HG03342 (cell line): Measurements from ENCODE around the gene TNNT1.

Experiments
- ATAC-seq: cut with Tn5 transposase; IDR thresholded peaks from one replicate; pipeline ENCODE4 v1.9.1; 2021; ENCODE audit warnings: mild to moderate bottlenecking, moderate library complexity; ENCODE audit not compliant: unreplicated experiment

Gene TNNT1

DNA sequence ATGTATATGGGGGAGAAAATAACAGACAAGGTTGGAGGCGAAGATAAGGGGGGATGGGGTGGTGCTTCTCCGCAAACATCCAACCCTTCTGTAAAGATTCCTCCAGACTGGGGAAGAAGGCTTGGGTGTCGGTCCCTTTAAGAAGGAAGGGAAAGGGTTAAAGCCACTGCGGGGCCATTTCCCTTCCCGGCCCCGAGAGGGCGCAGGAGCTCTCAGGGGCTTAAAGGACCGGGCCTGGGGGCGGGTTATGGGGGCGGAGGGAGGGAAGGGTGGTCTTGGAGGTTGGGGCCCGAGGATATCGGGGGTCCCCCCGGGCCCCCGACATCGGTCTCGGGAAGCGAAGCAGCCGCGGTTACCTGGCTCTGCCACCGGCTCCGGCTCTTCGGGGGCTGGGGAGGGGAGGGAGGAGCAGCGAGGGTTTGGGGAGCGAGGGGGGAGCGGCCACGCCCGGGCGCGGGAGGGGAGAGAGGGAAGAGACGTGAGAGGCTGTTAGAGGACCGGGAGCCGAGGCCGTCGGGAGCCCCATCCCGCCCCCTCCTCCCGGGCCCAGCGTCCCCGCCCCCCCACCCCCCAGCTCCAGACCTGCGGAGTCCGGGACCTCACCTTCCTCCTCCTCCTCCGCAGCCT lies 2.8 kb downstream of the TNNT1 start:
- no peak for ATAC-seq

DNA sequence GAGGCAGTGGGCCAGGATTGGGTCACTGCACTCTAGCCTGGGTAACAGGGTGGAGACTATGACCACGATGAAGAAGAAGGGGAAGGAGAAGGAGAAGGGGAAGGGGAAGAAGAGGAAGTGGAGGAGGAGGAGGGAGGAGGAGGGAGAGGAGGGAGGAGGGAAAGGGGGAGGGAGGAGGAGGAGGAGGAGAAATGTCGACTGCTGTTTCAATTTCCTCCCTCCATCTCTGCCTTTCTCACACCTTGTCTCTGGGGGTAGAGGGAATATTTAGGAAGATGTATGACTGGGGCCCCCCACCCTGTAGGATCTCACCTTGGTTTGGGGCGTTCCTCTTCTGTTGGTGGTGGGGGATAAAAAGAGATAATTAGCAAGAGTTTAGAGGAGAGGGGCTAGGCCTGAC lies 3.8 kb downstream of the TNNT1 start:
- no peak for ATAC-seq

- ATAC-seq = no peak
Measured at GRCh38 chr19:55141696-55142095, 7.3 kb downstream of the TNNT1 start.

- ATAC-seq = no peak
Measured at GRCh38 chr19:55137915-55138314, 11.1 kb downstream of the TNNT1 start.

- no peak for ATAC-seq
Measured at GRCh38 chr19:55136399-55137102, 12.5 kb downstream of the TNNT1 start.

GRCh38 chr19:55134736-55135135 lies 14.3 kb downstream of the TNNT1 start:
- ATAC-seq = no peak

- ATAC-seq = no peak
Measured at GRCh38 chr19:55133639-55134444, 15.2 kb downstream of the TNNT1 start.

GRCh38 chr19:55132453-55133129 lies 16.4 kb downstream of the TNNT1 start:
- ATAC-seq = no peak

GRCh38 chr19:55131421-55131820 lies 17.6 kb downstream of the TNNT1 start:
- ATAC-seq = no peak

- ATAC-seq = no peak
Measured at GRCh38 chr19:55119053-55119452, 30.0 kb downstream of the TNNT1 start.

DNA sequence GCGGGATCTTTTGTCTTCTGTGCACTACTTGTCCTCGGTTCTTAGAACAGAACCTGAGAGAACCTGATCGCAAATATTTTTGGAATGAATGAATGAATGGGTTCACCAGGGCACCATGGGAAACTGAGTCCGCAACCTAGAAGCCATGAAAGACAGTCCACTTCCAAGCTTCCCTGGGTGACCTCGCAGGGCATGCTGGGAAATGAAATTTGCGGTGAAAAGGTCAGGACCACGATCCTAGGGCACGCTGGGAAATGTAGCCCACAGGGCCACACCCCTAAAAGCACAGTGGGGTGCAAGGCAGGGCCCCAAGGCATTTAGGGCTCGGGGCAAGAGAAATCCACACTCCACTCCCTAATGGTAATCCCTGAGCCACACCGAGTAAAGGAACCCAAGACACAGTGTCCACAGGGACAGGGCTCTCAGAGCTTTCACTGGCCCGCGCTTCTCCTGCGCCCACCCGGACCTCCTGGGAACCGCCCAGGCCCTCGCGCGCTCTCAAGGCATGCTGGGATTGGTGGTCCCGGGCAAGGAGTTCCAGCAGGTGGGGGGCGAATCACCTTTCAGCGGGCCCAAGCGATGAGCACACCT lies 30.5 kb downstream of the TNNT1 start:
- ATAC-seq = no peak

- peak; percentile 81 for ATAC-seq
Measured at GRCh38 chr19:55117663-55118391, 31.2 kb downstream of the TNNT1 start.

- ATAC-seq = no peak
Measured at GRCh38 chr19:55116859-55117662, 31.9 kb downstream of the TNNT1 start, which contains the start of gene PPP1R12C. Gene PPP1R12C (minus strand): TSS chr19:55117637. CDS start chr19:55117543, 94 bp downstream.

DNA sequence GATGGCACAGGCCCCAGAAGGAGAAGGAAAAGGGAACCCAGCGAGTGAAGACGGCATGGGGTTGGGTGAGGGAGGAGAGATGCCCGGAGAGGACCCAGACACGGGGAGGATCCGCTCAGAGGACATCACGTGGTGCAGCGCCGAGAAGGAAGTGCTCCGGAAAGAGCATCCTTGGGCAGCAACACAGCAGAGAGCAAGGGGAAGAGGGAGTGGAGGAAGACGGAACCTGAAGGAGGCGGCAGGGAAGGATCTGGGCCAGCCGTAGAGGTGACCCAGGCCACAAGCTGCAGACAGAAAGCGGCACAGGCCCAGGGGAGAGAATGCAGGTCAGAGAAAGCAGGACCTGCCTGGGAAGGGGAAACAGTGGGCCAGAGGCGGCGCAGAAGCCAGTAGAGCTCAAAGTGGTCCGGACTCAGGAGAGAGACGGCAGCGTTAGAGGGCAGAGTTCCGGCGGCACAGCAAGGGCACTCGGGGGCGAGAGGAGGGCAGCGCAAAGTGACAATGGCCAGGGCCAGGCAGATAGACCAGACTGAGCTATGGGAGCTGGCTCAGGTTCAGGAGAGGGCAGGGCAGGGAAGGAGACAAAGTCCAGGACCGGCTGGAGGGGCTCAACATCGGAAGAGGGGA lies 32.7 kb downstream of the TNNT1 start:
- no peak for ATAC-seq

DNA sequence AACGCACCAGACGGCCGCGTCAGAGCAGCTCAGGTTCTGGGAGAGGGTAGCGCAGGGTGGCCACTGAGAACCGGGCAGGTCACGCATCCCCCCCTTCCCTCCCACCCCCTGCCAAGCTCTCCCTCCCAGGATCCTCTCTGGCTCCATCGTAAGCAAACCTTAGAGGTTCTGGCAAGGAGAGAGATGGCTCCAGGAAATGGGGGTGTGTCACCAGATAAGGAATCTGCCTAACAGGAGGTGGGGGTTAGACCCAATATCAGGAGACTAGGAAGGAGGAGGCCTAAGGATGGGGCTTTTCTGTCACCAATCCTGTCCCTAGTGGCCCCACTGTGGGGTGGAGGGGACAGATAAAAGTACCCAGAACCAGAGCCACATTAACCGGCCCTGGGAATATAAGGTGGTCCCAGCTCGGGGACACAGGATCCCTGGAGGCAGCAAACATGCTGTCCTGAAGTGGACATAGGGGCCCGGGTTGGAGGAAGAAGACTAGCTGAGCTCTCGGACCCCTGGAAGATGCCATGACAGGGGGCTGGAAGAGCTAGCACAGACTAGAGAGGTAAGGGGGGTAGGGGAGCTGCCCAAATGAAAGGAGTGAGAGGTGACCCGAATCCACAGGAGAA lies 33.5 kb downstream of the TNNT1 start:
- no peak for ATAC-seq

GRCh38 chr19:55114566-55115145 lies 34.4 kb downstream of the TNNT1 start:
- no peak for ATAC-seq

DNA sequence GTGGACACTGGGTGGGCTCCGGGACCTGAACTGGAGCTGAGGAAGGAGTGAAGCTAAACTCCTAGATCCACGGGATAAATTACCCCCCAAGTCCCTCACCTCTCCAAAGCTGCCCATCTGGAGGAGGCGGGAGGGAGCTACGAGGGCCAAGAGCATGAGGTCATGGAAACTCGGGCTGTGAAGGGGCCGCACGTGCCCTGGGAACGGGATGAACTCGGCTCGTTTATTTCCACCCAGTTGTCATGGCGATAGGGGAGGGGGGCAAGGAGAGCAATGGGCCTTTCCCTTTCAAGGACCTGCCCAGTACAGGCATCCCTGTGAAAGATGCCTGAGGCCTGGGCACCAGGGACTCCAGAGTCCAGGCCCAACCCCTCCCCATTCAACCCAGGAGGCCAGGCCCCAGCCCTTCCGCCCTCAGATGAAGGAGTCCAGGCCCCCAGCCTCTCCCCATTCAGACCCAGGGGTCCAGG lies 35.4 kb downstream of the TNNT1 start:
- no peak for ATAC-seq
